HepG2 (cell line): Measurements from ENCODE around the gene HLA-DMB. TPM values are rescaled to one million over a fixed set of nuclear protein-coding genes. Genes with fewer than 3 reads are reported as not detected.

Source experiments
- HNF1A ChIP-seq, 2 experiments: sonication (generic) in 1 of 2; formaldehyde crosslinking in 1 of 2; IDR thresholded peaks; 2 replicates each; pipeline versions ENCODE4 v1.4.0 to v1.6.1; 2016 to 2020; ENCODE audit warnings: borderline replicate concordance in 1 of 2, low read depth in 1 of 2, mild to moderate bottlenecking in 1 of 2, missing genetic modification reagents in 1 of 2
- HNF4A ChIP-seq: sonication (generic); formaldehyde crosslinking; IDR thresholded peaks from 2 replicates; pipeline ENCODE4 v1.4.0; 2020; ENCODE audit warnings: missing genetic modification reagents
- MED1 ChIP-seq: sonication (generic); formaldehyde crosslinking; IDR thresholded peaks from 2 replicates; pipeline ENCODE4 v1.4.0; 2020; ENCODE audit warnings: missing genetic modification reagents
- MIXL1 ChIP-seq: IDR thresholded peaks from 2 replicates; pipeline ENCODE4 v1.6.1; 2016
- ONECUT2 ChIP-seq: sonication (generic); formaldehyde crosslinking; IDR thresholded peaks from 2 replicates; pipeline ENCODE4 v1.4.0; 2020; ENCODE audit warnings: missing genetic modification reagents
- PAWR ChIP-seq: sonication (generic); formaldehyde crosslinking; IDR thresholded peaks from 2 replicates; pipeline ENCODE4 v1.4.0; 2020; ENCODE audit warnings: missing genetic modification reagents, mild to moderate bottlenecking, borderline replicate concordance
- SSRP1 ChIP-seq: IDR thresholded peaks from 2 replicates; pipeline ENCODE4 v1.6.1; 2016; ENCODE audit warnings: control low read depth
- ZBTB25 ChIP-seq: IDR thresholded peaks from 2 replicates; pipeline ENCODE4 v1.6.1; 2018; ENCODE audit warnings: missing genetic modification reagents
- ZFP82 ChIP-seq: sonication (generic); formaldehyde crosslinking; IDR thresholded peaks from 2 replicates; pipeline ENCODE4 v1.5.1; 2020; ENCODE audit warnings: mild to moderate bottlenecking, missing genetic modification reagents, borderline replicate concordance
- ZNF224 ChIP-seq: sonication (generic); formaldehyde crosslinking; IDR thresholded peaks from 2 replicates; pipeline ENCODE4 v1.5.0; 2020; ENCODE audit warnings: mild to moderate bottlenecking, missing genetic modification reagents
- ZNF253 ChIP-seq: sonication (generic); formaldehyde crosslinking; IDR thresholded peaks from 2 replicates; pipeline ENCODE4 v1.8.0; 2022; ENCODE audit warnings: mild to moderate bottlenecking, missing genetic modification reagents, borderline replicate concordance
- ZNF292 ChIP-seq: sonication (generic); formaldehyde crosslinking; IDR thresholded peaks from 2 replicates; pipeline ENCODE4 v1.8.1; 2022; ENCODE audit warnings: mild to moderate bottlenecking, low read depth, missing genetic modification reagents, borderline replicate concordance
- ZNF337 ChIP-seq: sonication (generic); formaldehyde crosslinking; IDR thresholded peaks from 2 replicates; pipeline ENCODE4 v1.5.1; 2020; ENCODE audit warnings: missing genetic modification reagents, low read depth, mild to moderate bottlenecking, borderline replicate concordance
- ZNF343 ChIP-seq: sonication (generic); formaldehyde crosslinking; IDR thresholded peaks from 2 replicates; pipeline ENCODE4 v1.4.0; 2020; ENCODE audit warnings: mild to moderate bottlenecking, missing genetic modification reagents
- ZNF431 ChIP-seq: sonication (generic); formaldehyde crosslinking; IDR thresholded peaks from 2 replicates; pipeline ENCODE4 v1.9.0; 2022; ENCODE audit warnings: missing genetic modification reagents, low read depth, mild to moderate bottlenecking, borderline replicate concordance
- polyA plus RNA-seq, 8 experiments: library from polyadenylated mRNA; depleted of rRNA in 3 of 8; stranded (reverse) in 7 of 8; unstranded in 1 of 8; fragments of >200 nt; fragmentation: Illumina TruSeq in 4 of 8; extraction: Trizol in 4 of 8; gene quantifications; 2 replicates each; pipeline versions ENCODE4 v1.2.1 to v1.2.3, GENCODE V29; 2011 to 2016; ENCODE audit warnings: low read depth in 4 of 8, missing spikeins in 1 of 8, mixed read lengths in 1 of 8; ENCODE audit not compliant: insufficient read depth in 1 of 8
- total RNA-seq, 5 experiments: library from RNA; depleted of rRNA; stranded (reverse); fragments of >200 nt; fragmentation: Illumina TruSeq; extraction: Trizol; gene quantifications; 2 replicates each; pipeline ENCODE4 v1.2.3, GENCODE V29; 2016; ENCODE audit warnings: low read depth in 1 of 5
- TF ChIP-seq, protein P1 (sequence below): sonication (generic); formaldehyde crosslinking; IDR thresholded peaks from 2 replicates; pipeline ENCODE4 v1.8.0; 2022; ENCODE audit warnings: mild to moderate bottlenecking, missing genetic modification reagents; ENCODE audit not compliant: insufficient replicate concordance
- TF ChIP-seq, protein P2 (sequence below): fragments of 450-650 bp; IDR thresholded peaks from 2 replicates; pipeline ENCODE4 v1.6.1; 2017; ENCODE audit warnings: mild to moderate bottlenecking

HLA-DMB gene
- total and polyA plus RNA-seq, 2 of the 13 experiments (the other 11 are each of a cell fraction or from before 2014, with no cell fraction given), result not detected

- 0 out of 2 replicates have a peak, but pooled peaks have one; percentile 65 for TF ChIP-seq ZNF224
- no peak for TF ChIP-seq ONECUT2 (CRISPR knock-in tag)
- no peak for TF ChIP-seq HNF4A (CRISPR knock-in tag)
- TF ChIP-seq, protein P1, sequence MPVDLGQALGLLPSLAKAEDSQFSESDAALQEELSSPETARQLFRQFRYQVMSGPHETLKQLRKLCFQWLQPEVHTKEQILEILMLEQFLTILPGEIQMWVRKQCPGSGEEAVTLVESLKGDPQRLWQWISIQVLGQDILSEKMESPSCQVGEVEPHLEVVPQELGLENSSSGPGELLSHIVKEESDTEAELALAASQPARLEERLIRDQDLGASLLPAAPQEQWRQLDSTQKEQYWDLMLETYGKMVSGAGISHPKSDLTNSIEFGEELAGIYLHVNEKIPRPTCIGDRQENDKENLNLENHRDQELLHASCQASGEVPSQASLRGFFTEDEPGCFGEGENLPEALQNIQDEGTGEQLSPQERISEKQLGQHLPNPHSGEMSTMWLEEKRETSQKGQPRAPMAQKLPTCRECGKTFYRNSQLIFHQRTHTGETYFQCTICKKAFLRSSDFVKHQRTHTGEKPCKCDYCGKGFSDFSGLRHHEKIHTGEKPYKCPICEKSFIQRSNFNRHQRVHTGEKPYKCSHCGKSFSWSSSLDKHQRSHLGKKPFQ (CRISPR knock-in tag), result peak; percentile 65
- TF ChIP-seq ZNF337, result no peak
- no peak for TF ChIP-seq ZNF292
- no peak for TF ChIP-seq HNF1A (IDR thresholded peaks at IDR 0.05; ENCODE audit: low read depth)
- no peak; the same call in 1 of the 2 replicates for TF ChIP-seq HNF1A (CRISPR knock-in tag; IDR thresholded peaks at IDR 0.05; ENCODE audit: borderline replicate concordance)
- no peak for TF ChIP-seq ZNF343 (CRISPR knock-in tag)
- peak; percentile 93 for TF ChIP-seq ZFP82 (CRISPR knock-in tag)
- TF ChIP-seq ZNF253 (CRISPR knock-in tag), result no peak
- TF ChIP-seq MED1 (CRISPR knock-in tag), result no peak
- TF ChIP-seq MIXL1, result no peak
- TF ChIP-seq SSRP1 (CRISPR knock-in tag), result no peak; the same call in 1 of the 2 replicates
- TF ChIP-seq PAWR (CRISPR knock-in tag), result no peak
- TF ChIP-seq, protein P2, sequence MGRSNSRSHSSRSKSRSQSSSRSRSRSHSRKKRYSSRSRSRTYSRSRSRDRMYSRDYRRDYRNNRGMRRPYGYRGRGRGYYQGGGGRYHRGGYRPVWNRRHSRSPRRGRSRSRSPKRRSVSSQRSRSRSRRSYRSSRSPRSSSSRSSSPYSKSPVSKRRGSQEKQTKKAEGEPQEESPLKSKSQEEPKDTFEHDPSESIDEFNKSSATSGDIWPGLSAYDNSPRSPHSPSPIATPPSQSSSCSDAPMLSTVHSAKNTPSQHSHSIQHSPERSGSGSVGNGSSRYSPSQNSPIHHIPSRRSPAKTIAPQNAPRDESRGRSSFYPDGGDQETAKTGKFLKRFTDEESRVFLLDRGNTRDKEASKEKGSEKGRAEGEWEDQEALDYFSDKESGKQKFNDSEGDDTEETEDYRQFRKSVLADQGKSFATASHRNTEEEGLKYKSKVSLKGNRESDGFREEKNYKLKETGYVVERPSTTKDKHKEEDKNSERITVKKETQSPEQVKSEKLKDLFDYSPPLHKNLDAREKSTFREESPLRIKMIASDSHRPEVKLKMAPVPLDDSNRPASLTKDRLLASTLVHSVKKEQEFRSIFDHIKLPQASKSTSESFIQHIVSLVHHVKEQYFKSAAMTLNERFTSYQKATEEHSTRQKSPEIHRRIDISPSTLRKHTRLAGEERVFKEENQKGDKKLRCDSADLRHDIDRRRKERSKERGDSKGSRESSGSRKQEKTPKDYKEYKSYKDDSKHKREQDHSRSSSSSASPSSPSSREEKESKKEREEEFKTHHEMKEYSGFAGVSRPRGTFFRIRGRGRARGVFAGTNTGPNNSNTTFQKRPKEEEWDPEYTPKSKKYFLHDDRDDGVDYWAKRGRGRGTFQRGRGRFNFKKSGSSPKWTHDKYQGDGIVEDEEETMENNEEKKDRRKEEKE, result no peak
- no peak for TF ChIP-seq ZBTB25
- TF ChIP-seq ZNF431 (CRISPR knock-in tag), result no peak; the same call in 1 of the 2 replicates
Observed at GRCh38 chr6:32972353-32973143, 31.7 kb upstream of the HLA-DMB start (continued).
